Activated gamma-delta T cell treated with Interleukin-2 at 50 U/mL for 16 hours (primary cell): ENCODE results near the gene NHEJ1.
A peak's percentile ranks its signal among the peaks of the same experiment; 100 is the strongest.

Experiments used
- DNase-seq: peaks from one replicate; pipeline ENCODE4 v3.0.0-alpha.2; 2020

Gene NHEJ1

GRCh38 chr2:219084791-219085190 is 75.8 kb downstream of the NHEJ1 start:
- DNase-seq, result no peak

DNA sequence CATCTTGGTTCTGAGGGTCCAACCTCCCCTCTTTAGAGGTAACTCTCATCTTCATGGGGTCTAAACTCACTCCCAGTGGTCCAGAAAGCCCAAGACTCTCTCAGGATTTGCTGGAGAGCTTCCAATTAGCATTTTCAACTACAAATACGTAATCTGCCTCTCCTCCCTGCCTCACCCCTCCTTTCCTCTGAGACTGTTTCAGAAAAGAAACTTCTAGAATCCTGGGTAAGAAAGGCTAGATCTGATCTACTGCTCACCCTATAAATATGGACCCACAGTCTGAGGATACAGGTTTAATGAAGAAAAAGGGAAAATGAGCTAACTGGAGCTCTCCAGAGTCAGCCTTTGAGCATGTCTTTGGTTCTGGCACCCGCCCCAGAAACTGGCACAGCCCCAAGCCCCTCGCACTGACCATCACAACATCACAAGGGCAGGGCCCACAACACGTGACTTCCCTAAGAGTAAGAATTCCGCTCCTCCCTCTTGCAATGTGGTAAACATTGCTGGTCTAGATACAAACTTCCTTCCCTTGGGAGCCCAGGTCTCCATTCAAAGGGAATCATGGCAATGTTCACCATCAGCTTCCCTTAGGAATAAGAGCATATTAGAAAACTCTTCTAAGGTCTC is 78.2 kb downstream of the NHEJ1 start:
- no peak for DNase-seq

GRCh38 chr2:219081701-219082331 is 78.8 kb downstream of the NHEJ1 start:
- DNase-seq, result no peak

GRCh38 chr2:219081096-219081495 is 79.5 kb downstream of the NHEJ1 start:
- no peak for DNase-seq

- no peak for DNase-seq
These were observed 81.2 kb downstream of the NHEJ1 start for GRCh38 chr2:219079417-219079816.

DNA sequence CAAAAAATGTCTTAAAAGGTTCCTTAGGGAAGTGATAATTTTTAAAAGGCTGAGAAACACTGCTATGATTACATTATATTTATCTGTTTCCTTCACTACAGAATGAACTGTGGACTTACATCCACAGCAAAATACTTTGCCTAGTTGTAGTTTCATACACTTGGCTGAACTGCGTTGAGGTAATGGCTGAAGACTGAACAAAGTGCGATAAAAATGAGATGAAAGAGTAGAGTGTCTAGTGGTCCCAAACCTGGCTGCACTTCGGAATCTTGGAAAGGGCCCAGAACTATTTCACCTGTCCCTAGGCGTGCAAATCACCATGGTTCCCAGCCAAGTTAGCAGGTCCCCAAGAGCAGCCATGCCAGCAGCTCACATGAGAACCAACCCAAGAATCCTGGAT is 81.7 kb downstream of the NHEJ1 start:
- no peak for DNase-seq

- no peak for DNase-seq
These were observed 82.5 kb downstream of the NHEJ1 start for GRCh38 chr2:219078126-219078525.

DNA sequence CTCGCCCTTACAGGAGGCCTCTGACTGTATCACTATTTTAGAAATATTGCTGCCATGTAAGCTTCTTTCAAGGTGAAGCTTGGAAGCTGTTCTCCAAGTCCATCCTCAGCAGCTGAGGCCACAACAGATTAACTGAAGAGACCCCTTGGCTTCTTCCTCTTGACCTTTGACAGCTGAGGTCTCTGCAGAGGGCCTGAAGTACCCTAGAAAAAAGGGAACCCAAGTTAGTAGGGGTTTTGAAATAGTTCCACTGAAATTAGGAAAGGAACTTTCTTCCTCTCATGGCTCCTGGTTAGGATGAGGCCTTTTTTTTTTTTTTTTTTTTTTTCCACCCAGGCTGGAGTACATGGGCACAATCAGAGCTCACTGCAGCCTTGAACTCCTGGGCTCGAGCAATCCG is 84.4 kb downstream of the NHEJ1 start:
- DNase-seq, result no peak

DNA sequence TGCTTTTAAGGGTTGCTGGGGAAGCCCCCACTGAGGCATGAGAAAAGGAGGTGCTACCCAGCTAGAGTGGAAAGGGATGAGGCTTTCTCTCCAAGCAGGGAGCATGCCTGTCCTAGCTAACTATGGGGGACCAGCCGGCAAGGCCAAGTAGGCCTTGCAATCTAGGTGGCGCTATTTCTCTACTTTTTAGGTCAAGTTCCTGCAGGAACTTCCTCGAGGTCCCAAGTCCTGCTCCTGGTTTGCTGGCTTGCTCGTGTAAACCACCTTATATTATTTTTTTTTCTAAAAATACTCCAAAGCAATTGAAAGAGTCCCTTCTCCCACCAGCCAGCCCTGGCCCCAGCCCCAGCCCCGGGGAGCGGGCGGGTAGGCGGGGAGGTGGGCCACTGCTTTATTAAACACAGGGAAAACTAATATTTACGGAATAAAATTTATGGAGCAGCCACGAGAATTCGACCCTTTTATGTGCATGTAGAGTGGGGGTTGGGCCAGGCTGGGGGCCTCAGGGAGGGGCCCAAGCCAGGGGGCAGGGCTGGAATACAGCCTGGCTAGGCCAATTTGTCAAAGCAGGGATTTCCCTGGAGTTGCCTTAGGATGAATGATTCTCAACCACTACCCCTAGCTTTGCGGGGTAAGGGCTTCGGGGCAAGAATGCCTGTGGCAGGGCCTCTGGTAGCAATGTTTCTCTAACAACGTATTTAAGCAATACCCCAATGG is 87.0 kb downstream of the NHEJ1 start:
- no peak for DNase-seq

DNA sequence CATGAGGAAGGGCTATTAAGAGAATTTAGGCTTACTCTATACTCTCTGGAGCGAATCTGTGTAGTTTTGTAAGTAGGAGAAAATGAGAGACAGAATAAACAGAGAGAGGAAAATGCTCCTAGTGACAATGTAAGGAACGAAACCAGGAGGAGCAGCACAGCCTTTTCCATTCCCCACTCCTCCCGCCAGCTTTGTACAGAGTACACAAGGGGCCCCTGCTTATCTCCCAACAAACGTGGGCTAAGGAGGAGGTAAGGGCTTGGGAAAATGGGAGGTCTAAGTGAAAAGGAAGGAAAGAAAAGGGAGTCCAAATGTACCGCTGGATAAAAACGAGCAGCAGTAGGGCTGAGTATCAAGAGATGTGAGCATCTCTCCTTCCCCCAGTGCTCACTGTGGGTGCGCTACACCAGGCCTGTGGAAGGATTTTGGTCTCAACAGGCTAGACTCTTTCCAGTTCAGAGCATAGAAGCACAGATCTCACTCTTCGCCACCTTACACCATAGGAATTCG is 87.8 kb downstream of the NHEJ1 start:
- no peak for DNase-seq

DNA sequence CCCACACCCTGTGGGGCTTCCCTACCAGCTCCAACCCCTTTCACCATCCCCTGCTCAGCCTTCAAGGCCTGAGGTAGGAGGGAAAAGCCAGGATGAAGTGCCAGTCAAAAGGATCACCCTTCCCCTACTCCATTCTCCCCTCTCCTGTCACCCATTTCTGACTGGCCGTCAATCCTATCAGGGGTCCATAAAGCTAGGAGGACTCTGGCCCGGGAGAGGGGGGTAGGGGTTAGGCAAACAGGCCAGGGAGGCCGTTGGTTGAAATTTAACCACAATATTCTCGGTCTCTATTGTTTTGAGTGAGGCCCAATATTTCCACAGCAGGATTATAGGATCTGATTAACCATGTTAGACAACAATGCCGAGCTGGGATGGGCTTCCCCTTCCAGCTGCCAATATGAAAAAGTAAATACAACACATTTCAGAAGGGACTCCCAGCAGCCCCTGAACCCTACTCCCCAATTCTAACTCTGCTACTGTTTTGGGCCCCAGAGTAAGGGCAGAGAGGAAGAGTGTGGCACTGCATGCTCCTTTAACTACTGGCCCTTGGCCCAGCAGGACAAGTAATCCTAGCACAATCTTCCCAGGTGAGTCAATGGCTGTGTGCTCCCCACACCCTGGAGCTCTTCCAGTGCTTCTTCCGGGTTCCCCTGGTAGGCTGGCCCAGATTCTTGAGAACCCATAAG is 89.3 kb downstream of the NHEJ1 start:
- DNase-seq, result no peak

DNA sequence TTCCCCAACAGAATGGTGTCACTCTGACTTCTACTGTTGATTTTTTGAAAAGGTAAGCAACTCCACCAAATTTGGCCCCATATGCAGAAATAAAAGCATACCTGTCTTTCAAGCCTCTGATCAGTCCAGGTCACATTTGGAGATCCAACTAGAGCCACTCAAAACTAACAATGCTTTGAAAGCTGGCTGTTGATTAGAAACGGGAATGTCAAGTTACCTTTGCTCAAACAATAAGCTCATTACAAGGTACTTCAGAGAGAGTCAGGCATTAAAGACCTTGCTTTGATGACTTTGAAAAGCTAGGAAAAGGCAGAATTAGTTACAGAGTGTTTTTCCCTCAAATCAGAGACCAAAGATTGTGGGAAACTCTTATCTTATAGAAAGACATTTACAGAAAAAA is 95.1 kb downstream of the NHEJ1 start:
- DNase-seq, result no peak

DNA sequence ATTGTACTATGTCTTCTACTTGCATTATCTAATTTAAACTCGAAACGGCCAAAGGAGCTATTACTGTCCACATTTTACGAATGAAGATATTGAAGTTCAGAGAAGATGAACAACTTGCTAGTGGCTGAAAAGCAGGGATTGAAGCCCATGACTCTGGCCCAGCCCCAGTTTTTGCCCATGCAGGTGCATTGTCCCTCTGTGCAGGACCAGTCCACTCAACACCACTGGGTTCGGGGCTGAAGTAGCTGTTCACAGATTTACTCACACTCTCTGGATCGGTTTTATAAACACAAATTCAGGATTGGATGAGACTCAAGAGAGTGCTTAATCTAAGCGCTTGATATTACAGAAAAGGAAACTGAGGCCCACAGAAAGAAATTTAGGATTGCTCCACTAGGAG is 98.5 kb downstream of the NHEJ1 start:
- DNase-seq, result no peak

- no peak for DNase-seq
These were observed 99.5 kb downstream of the NHEJ1 start, which contains the start of gene IHH for GRCh38 chr2:219060821-219061791. TSS of gene IHH (minus strand) at chr2:219060921. CDS start at chr2:219060467, 454 bp downstream.

GRCh38 chr2:219059725-219060682 is 100.6 kb downstream of the NHEJ1 start:
- DNase-seq, result no peak

GRCh38 chr2:219059375-219059724 is 101.3 kb downstream of the NHEJ1 start:
- no peak for DNase-seq

DNA sequence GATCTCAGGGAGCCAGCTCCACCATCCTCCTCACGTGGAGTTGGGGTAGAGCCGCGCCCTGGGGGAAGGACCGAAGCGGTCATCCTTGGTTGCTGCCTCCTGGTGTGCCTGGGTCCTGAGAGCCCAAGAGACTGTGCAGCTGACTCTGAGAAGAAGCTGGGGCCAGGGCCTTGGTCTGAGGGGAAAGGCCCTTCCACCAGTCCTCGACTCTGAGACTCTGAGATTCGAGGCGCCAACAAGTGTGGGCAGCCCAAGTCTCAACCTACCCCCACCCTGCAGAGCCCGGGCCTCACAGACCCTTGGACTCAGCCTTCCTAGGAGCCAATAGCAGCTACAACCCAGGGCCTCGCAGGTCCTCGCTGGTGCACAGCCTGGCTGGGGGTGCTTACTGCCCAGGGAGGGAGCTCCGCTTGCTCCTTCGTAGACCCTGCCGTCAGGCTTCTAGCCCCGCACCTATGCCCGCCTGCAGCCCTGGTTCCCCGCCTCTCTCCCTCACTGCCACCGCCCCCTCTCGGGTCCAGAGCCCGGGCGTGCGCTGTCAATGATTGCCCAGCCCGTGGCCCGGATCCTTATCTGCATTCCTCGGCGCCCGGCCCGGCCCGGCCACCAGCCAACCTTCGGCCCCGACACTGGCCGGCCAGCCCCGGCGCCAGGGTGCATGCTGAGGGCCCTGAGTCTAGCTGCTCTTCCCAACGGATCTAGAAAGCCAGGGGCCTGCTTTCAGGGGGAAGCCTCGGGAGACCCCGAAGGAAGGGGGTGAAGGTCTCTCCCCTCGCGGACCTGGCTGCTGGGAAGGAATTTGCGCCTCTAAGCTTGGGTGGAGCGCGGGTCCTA is 101.9 kb downstream of the NHEJ1 start:
- no peak for DNase-seq

GRCh38 chr2:219057709-219058540 is 102.7 kb downstream of the NHEJ1 start:
- DNase-seq, result peak; percentile 70
